ENCODE data around the gene TMEM62.

Gene TMEM62

GRCh38 chr15:43232289-43232874, 99.0 kb downstream of the TMEM62 start:
- DNase-seq (ENCODE audit: low read depth in 3 of 3), result no peak

All from stimulated activated CD4-positive, alpha-beta T cell treated with anti-CD3 and anti-CD28 coated beads, TNF-alpha, amount 100 ng/mL, for 48 hours (primary cell).